OCI-LY7 (cell line): ENCODE measurements around the gene ZNF148.

Experiments used
- CTCF ChIP-seq: fragments of 200-600 bp; sonication (generic); conservative IDR thresholded peaks from 2 replicates; pipeline ENCODE4 v1.5.1; 2014; ENCODE audit warnings: mild to moderate bottlenecking, antibody characterized with exemption, low read length, moderate library complexity, mixed read lengths
- EZH2phosphoT487 ChIP-seq: fragments of 200-600 bp; sonication (generic); IDR thresholded peaks from 2 replicates; pipeline ENCODE4 v1.6.1; 2018; ENCODE audit warnings: low read depth, borderline replicate concordance, mild to moderate bottlenecking, mixed run types, antibody characterized with exemption, low read length, moderate library complexity, mixed read lengths

GRCh38 chr3:125359700-125360099 lies 15.4 kb downstream of the ZNF148 start:
- no peak for TF ChIP-seq CTCF
- TF ChIP-seq EZH2phosphoT487: no peak
